ENCODE results near the gene OSBPL1A.

Gene OSBPL1A

DNA sequence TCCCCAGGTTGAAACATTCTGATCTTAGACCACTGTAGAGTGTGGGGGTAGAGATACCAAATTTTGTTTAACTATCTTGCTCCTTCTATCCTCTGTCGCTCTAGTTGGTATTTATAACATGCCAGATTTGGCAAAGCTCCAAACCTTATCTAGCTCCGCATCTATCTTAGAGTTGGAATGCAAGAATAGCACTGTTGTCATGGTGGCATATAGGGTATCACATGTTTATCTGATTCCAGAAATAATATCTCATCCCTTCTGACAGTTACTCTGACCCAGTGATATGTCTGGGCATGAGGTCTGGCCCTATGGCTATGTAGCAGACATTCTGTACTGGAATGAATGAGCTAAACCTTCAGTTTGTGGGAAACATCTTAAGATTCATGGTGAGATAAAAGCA is 207.0 kb downstream of the OSBPL1A start:
- Histone ChIP-seq H3K9me3 (ENCODE audit: low read length) (no peaks in the 10 kb centered on the region), H3K4me1 (ENCODE audit: insufficient read depth, low read length) (no peaks in the 10 kb centered on the region), H3K27ac (ENCODE audit: low read depth, low read length) (no peak overlapping the region), H3K4me3 (ENCODE audit: low read depth in 1 of 2, low read length in 2 of 2) (no peak overlapping the region), H3K36me3 (ENCODE audit: insufficient read depth, low read length) (peaks cover 3% of the 10 kb centered on the region), H3K9ac (ENCODE audit: low read length) (no peak overlapping the region), H3K27me3 (ENCODE audit: control insufficient read depth in 1 of 2, insufficient read depth in 2 of 2, low read length in 2 of 2) (no peaks in the 10 kb centered on the region)

DNA sequence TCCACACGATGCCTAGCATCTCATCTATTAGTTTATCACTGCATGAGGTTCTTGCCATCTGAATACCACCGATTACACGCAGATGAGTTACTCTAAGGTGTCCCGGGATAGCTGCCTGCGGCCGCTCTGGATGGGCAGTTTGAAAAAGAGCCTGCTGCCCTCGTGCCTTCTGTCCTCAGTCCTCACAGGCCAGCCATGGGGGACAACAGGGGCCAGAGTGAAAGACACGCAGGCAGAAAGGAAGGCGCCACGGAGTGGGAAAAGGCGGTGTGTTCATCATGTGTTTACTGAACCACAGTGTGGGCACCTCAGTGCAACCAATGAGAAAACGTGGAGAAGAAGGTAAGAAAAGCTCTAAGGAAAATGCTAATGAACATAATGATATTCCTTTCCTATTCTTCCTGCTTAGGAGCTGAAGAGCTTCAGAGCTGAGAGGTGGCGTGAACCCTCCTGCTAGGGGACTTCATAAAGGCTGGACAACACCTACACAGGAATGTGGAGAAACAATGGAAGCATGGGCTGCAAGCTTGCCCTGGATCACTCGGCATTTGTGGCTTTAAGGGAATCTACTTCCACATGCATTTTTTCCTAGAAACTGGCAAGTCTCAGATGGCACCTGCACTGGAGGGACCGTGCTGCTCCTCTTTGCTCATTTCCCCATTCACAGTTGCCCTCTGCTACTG is 207.8 kb downstream of the OSBPL1A start:
- no peaks in the 10 kb centered on the region for H3K27me3 ChIP-seq (ENCODE audit: control insufficient read depth in 1 of 2, insufficient read depth in 2 of 2, low read length in 2 of 2)
- peaks cover 3% of the 10 kb centered on the region for H3K36me3 ChIP-seq (ENCODE audit: insufficient read depth, low read length)
- H3K27ac ChIP-seq (ENCODE audit: low read depth, low read length): no peak overlapping the region
- H3K9ac ChIP-seq (ENCODE audit: low read length): no peak overlapping the region
- H3K9me3 ChIP-seq (ENCODE audit: low read length): no peaks in the 10 kb centered on the region
- no peaks in the 10 kb centered on the region for H3K4me1 ChIP-seq (ENCODE audit: insufficient read depth, low read length)
- no peak overlapping the region for H3K4me3 ChIP-seq (ENCODE audit: low read depth in 1 of 2, low read length in 2 of 2)

DNA sequence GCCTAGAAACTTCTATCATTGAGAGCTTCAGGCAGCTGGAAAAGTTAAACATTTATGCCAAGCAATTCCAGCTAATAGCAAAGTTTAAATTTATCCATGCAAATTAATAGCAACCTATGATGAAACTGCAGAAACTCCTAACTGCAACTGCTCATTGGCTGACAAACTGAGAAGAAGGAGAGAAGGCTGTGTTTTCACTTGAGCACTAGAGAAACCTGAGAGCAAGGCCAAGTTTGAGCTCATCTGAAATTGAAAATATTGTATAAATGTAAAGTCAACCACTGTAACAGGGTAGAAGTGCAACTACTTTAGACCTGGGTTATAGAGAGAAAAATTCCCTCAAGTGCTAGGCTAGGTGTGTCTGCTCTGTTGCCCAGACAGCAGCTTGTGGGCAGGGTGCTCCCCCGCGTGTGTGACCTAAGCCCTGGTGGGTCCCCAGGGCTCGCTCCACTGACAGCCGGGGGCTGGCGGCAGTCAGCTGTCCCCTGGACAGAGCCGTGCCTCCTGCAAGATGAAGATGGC is 208.6 kb downstream of the OSBPL1A start:
- Histone ChIP-seq H3K4me3 (ENCODE audit: low read depth in 1 of 2, low read length in 2 of 2) (no peak overlapping the region), H3K4me1 (ENCODE audit: insufficient read depth, low read length) (no peaks in the 10 kb centered on the region), H3K27me3 (ENCODE audit: control insufficient read depth in 1 of 2, insufficient read depth in 2 of 2, low read length in 2 of 2) (no peaks in the 10 kb centered on the region), H3K27ac (ENCODE audit: low read depth, low read length) (no peak overlapping the region), H3K9me3 (ENCODE audit: low read length) (no peaks in the 10 kb centered on the region), H3K36me3 (ENCODE audit: insufficient read depth, low read length) (no peaks in the 10 kb centered on the region), H3K9ac (ENCODE audit: low read length) (no peak overlapping the region)

GRCh38 chr18:24188120-24188519 is 209.5 kb downstream of the OSBPL1A start:
- no peaks in the 10 kb centered on the region for H3K4me1 ChIP-seq (ENCODE audit: insufficient read depth, low read length)
- H3K27ac ChIP-seq (ENCODE audit: low read depth, low read length): no peak overlapping the region
- H3K27me3 ChIP-seq (ENCODE audit: control insufficient read depth in 1 of 2, insufficient read depth in 2 of 2, low read length in 2 of 2): no peaks in the 10 kb centered on the region
- H3K4me3 ChIP-seq (ENCODE audit: low read depth in 1 of 2, low read length in 2 of 2): no peak overlapping the region
- H3K36me3 ChIP-seq (ENCODE audit: insufficient read depth, low read length): no peaks in the 10 kb centered on the region
- H3K9ac ChIP-seq (ENCODE audit: low read length): no peak overlapping the region
- no peaks in the 10 kb centered on the region for H3K9me3 ChIP-seq (ENCODE audit: low read length)

DNA sequence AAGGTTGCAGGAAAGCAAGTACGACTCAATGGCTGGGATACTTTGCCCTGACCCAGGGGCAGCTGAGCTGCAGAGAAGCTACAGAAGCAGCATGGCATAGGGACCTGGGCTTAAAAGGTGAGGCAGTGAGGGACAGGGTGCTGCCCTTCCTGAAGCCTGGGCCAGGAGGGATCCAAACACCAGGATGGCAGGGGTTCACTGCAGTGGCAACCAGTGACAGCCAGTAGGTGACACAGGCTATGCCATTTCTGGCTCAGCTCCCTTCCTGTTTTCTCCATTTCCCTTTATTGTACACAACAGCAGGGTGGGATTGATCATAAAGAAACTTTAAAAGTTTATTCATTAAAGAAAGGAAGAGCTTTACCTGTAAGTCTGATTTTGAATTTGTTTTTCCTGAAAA is 209.9 kb downstream of the OSBPL1A start:
- no peak overlapping the region for H3K9ac ChIP-seq (ENCODE audit: low read length)
- no peak overlapping the region for H3K4me3 ChIP-seq (ENCODE audit: low read depth in 1 of 2, low read length in 2 of 2)
- H3K9me3 ChIP-seq (ENCODE audit: low read length): no peaks in the 10 kb centered on the region
- H3K27ac ChIP-seq (ENCODE audit: low read depth, low read length): no peak overlapping the region
- no peaks in the 10 kb centered on the region for H3K4me1 ChIP-seq (ENCODE audit: insufficient read depth, low read length)
- H3K27me3 ChIP-seq (ENCODE audit: control insufficient read depth in 1 of 2, insufficient read depth in 2 of 2, low read length in 2 of 2): no peaks in the 10 kb centered on the region
- H3K36me3 ChIP-seq (ENCODE audit: insufficient read depth, low read length): no peaks in the 10 kb centered on the region

DNA sequence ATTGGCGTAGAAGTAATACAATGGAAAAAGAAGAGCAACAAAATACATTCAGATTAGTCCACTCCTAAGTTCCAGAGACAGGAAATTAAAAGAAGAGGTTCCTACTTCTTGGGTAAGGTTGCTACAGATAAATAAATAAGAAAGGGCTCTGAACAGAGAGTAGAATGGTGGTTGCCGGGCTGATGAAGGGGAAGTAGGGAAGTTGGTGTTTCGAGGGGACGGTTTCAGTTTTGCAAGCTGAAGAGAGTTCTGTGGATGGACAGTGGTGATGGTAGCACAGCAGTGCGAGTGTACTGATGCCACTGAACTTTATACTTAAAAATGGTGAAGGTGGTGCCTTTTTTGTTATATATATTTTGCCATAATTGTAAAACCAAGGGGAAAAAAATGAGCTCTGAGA is 210.6 kb downstream of the OSBPL1A start:
- no peak overlapping the region for H3K9ac ChIP-seq (ENCODE audit: low read length)
- no peaks in the 10 kb centered on the region for H3K27me3 ChIP-seq (ENCODE audit: control insufficient read depth in 1 of 2, insufficient read depth in 2 of 2, low read length in 2 of 2)
- no peaks in the 10 kb centered on the region for H3K9me3 ChIP-seq (ENCODE audit: low read length)
- no peak overlapping the region for H3K27ac ChIP-seq (ENCODE audit: low read depth, low read length)
- no peak overlapping the region for H3K4me3 ChIP-seq (ENCODE audit: low read depth in 1 of 2, low read length in 2 of 2)
- H3K4me1 ChIP-seq (ENCODE audit: insufficient read depth, low read length): no peaks in the 10 kb centered on the region
- H3K36me3 ChIP-seq (ENCODE audit: insufficient read depth, low read length): no peaks in the 10 kb centered on the region

DNA sequence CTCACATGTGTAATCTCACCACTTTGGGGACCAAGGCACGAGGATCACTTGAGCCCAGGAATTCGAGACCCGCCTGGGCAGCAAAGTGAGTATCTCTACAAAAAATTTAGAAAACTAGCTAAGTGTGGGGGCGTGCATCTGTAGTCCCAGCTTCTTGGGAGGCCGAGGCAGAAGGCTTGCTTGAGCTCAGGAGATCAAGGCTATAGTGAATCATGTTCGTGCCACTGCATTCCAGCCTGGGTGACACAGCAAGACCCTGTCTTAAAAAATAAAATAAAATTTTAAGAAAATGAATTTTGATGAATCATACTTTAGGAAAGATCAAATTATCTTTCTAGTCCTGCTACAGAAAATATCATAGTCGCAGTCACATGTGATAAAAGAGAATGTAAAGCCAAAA is 211.8 kb downstream of the OSBPL1A start:
- Histone ChIP-seq H3K27ac (ENCODE audit: low read depth, low read length) (no peak overlapping the region), H3K9ac (ENCODE audit: low read length) (no peak overlapping the region), H3K4me1 (ENCODE audit: insufficient read depth, low read length) (no peaks in the 10 kb centered on the region), H3K36me3 (ENCODE audit: insufficient read depth, low read length) (peaks cover 2% of the 10 kb centered on the region), H3K4me3 (ENCODE audit: low read depth in 1 of 2, low read length in 2 of 2) (no peak overlapping the region), H3K9me3 (ENCODE audit: low read length) (no peaks in the 10 kb centered on the region), H3K27me3 (ENCODE audit: control insufficient read depth in 1 of 2, insufficient read depth in 2 of 2, low read length in 2 of 2) (no peaks in the 10 kb centered on the region)

DNA sequence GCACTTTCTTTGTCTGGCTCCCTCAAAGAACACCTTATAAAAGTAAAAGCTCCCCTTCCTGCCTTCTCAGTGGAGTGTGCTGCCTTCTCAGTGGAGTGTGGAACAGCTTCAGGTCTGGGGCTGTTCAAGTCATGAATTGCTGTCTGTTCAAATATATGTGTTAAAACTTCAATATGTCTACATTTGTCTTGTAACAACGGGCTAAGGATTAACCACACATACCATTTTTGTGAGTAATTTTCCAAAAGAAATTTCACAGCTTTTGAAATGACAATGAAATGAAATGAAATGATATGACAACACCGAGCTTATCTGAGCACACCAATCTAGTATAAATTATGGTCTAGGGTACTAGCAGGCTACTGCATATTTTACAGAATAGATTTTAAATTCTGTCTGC is 215.8 kb downstream of the OSBPL1A start:
- Histone ChIP-seq H3K9ac (ENCODE audit: low read length) (no peak overlapping the region), H3K4me1 (ENCODE audit: insufficient read depth, low read length) (no peaks in the 10 kb centered on the region), H3K27me3 (ENCODE audit: control insufficient read depth in 1 of 2, insufficient read depth in 2 of 2, low read length in 2 of 2) (no peaks in the 10 kb centered on the region), H3K4me3 (ENCODE audit: low read depth in 1 of 2, low read length in 2 of 2) (no peak overlapping the region), H3K27ac (ENCODE audit: low read depth, low read length) (no peak overlapping the region), H3K36me3 (ENCODE audit: insufficient read depth, low read length) (peaks cover 5% of the 10 kb centered on the region), H3K9me3 (ENCODE audit: low read length) (no peaks in the 10 kb centered on the region)

DNA sequence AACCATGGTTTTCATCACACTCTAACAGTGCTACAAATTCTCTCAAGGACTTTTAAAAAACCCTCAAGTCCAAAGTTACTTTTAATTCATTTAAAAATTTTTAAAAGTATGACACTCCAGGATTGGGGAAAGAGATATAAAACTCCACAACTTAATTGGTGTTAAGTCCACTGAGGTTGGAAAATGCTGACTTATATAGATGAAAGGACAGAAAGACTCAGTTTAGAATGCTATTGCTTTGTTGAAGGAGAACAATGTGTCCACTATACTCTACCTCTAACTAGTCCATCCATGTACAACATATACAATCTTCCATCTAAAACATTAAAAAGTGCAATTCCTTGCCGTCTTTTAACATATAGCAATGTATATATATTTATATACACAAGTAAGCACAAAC is 217.6 kb downstream of the OSBPL1A start:
- H3K27ac ChIP-seq (ENCODE audit: low read depth, low read length): no peak overlapping the region
- no peaks in the 10 kb centered on the region for H3K27me3 ChIP-seq (ENCODE audit: control insufficient read depth in 1 of 2, insufficient read depth in 2 of 2, low read length in 2 of 2)
- no peak overlapping the region for H3K9ac ChIP-seq (ENCODE audit: low read length)
- H3K36me3 ChIP-seq (ENCODE audit: insufficient read depth, low read length): peaks cover 5% of the 10 kb centered on the region
- no peaks in the 10 kb centered on the region for H3K4me1 ChIP-seq (ENCODE audit: insufficient read depth, low read length)
- H3K9me3 ChIP-seq (ENCODE audit: low read length): no peaks in the 10 kb centered on the region
- no peak overlapping the region for H3K4me3 ChIP-seq (ENCODE audit: low read depth in 1 of 2, low read length in 2 of 2)

GRCh38 chr18:24177499-24178133 is 220.0 kb downstream of the OSBPL1A start:
- no peak overlapping the region for H3K27ac ChIP-seq (ENCODE audit: low read depth, low read length)
- H3K4me1 ChIP-seq (ENCODE audit: insufficient read depth, low read length): no peaks in the 10 kb centered on the region
- H3K27me3 ChIP-seq (ENCODE audit: control insufficient read depth in 1 of 2, insufficient read depth in 2 of 2, low read length in 2 of 2): no peaks in the 10 kb centered on the region
- no peaks in the 10 kb centered on the region for H3K9me3 ChIP-seq (ENCODE audit: low read length)
- no peak overlapping the region for H3K4me3 ChIP-seq (ENCODE audit: low read depth in 1 of 2, low read length in 2 of 2)
- H3K36me3 ChIP-seq (ENCODE audit: insufficient read depth, low read length): peaks cover 12% of the 10 kb centered on the region
- no peak overlapping the region for H3K9ac ChIP-seq (ENCODE audit: low read length)

- H3K36me3 ChIP-seq (ENCODE audit: insufficient read depth, low read length): peaks cover 12% of the 10 kb centered on the region
- no peak overlapping the region for H3K9ac ChIP-seq (ENCODE audit: low read length)
- H3K4me1 ChIP-seq (ENCODE audit: insufficient read depth, low read length): no peaks in the 10 kb centered on the region
Measured at GRCh38 chr18:24176727-24177416, 220.8 kb downstream of the OSBPL1A start.

More at GRCh38 chr18:24176727-24177416, 220.8 kb downstream of the OSBPL1A start:
- Histone ChIP-seq H3K4me3 (ENCODE audit: low read depth in 1 of 2, low read length in 2 of 2) (no peak overlapping the region), H3K27ac (ENCODE audit: low read depth, low read length) (no peak overlapping the region), H3K9me3 (ENCODE audit: low read length) (no peaks in the 10 kb centered on the region), H3K27me3 (ENCODE audit: control insufficient read depth in 1 of 2, insufficient read depth in 2 of 2, low read length in 2 of 2) (no peaks in the 10 kb centered on the region)

All from muscle layer of colon (tissue), 2 donors.